Natural killer cell (primary cell): ENCODE results near the gene SESN1. TPM values are rescaled to one million over a fixed set of nuclear protein-coding genes. Genes with fewer than 3 reads are reported as not detected.

Experiments
- ATAC-seq, 3 donors: fragments of 150-1000 bp in 2 of 3; fragments of 200-7000 bp in 1 of 3; cut with Tn5 transposase; 1 replicate in 1 of 3; 2 replicates in 2 of 3; pipeline ENCODE4 v1.10.0; 2021; ENCODE audit warnings: mild to moderate bottlenecking in 2 of 3, moderate library complexity in 2 of 3
- DNase-seq, 2 donors: peaks; one replicate each; pipeline versions ENCODE4 v3.0.0 to v3.0.0-alpha.2; 2013 to 2021; ENCODE audit warnings: mixed read lengths in 1 of 2
- H3K27ac ChIP-seq: one replicate; pipeline ENCODE4 v1.5.1; 2013; ENCODE audit warnings: mild to moderate bottlenecking, low read length
- H3K27me3 ChIP-seq: one replicate; pipeline ENCODE4 v1.6.1; 2013; ENCODE audit warnings: low read length; ENCODE audit not compliant: control insufficient read depth, insufficient read depth
- H3K36me3 ChIP-seq: one replicate; pipeline ENCODE4 v1.6.1; 2013; ENCODE audit warnings: low read length; ENCODE audit not compliant: control insufficient read depth, insufficient read depth
- H3K4me1 ChIP-seq: one replicate; pipeline ENCODE4 v1.6.1; 2013; ENCODE audit warnings: low read length; ENCODE audit not compliant: control insufficient read depth, insufficient read depth
- H3K4me3 ChIP-seq: one replicate; pipeline ENCODE4 v1.5.1; 2013; ENCODE audit warnings: low read length
- H3K9me3 ChIP-seq: one replicate; pipeline ENCODE4 v1.6.1; 2013; ENCODE audit warnings: low read length; ENCODE audit not compliant: control insufficient read depth, insufficient read depth
- H3K27ac Mint-ChIP-seq, 2 donors: one replicate each; pipeline ENCODE4 v1.8.0; 2022; ENCODE audit warnings: mild to moderate bottlenecking in 2 of 2, mixed read lengths in 2 of 2, moderate library complexity in 1 of 2
- H3K27me3 Mint-ChIP-seq, 2 donors: one replicate each; pipeline ENCODE4 v1.8.0; 2022; ENCODE audit warnings: low read depth in 2 of 2, mixed read lengths in 2 of 2
- H3K36me3 Mint-ChIP-seq: one replicate; pipeline ENCODE4 v1.8.0; 2022; ENCODE audit warnings: mixed read lengths
- H3K4me1 Mint-ChIP-seq, 2 donors: one replicate each; pipeline ENCODE4 v1.8.0; 2022; ENCODE audit warnings: mixed read lengths in 2 of 2
- H3K4me3 Mint-ChIP-seq: one replicate; pipeline ENCODE4 v1.8.0; 2022; ENCODE audit warnings: mild to moderate bottlenecking, moderate library complexity, mixed read lengths
- H3K9me3 Mint-ChIP-seq, 2 donors: one replicate each; pipeline ENCODE4 v1.8.0; 2022; ENCODE audit warnings: mixed read lengths in 2 of 2
- WGBS: methylation state at CpG from one replicate; pipeline ENCODE4 v1.1.7; 2013; ENCODE audit warnings: missing lambda C conversion rate; ENCODE audit not compliant: insufficient coverage; 5-methylcytosine and 5-hydroxymethylcytosine counted together
- intact Hi-C: fragments of 100-400 bp; cut with micrococcal nuclease; formaldehyde crosslinking; loops from one replicate; pipeline ENCODE4 v1.14.2; 2022
- total RNA-seq, 4 donors: library from RNA; stranded (reverse); fragments of 120-200 nt in 1 of 4; gene quantifications; one replicate each; pipeline versions ENCODE4 v1.2.3 to v1.2.4, GENCODE V29; 2013 to 2022
- TF ChIP-seq, protein P1 (sequence below): fragments of 200-600 bp; IDR thresholded peaks from one replicate; pipeline ENCODE4 v1.8.0; 2022; ENCODE audit warnings: antibody characterized with exemption

The SESN1 gene
- total RNA-seq, 3 donors from 2014 or later (not counting 1 experiment from before 2014, with no cell fraction given), result 52.9 to 106 (median 68.9) TPM

DNA sequence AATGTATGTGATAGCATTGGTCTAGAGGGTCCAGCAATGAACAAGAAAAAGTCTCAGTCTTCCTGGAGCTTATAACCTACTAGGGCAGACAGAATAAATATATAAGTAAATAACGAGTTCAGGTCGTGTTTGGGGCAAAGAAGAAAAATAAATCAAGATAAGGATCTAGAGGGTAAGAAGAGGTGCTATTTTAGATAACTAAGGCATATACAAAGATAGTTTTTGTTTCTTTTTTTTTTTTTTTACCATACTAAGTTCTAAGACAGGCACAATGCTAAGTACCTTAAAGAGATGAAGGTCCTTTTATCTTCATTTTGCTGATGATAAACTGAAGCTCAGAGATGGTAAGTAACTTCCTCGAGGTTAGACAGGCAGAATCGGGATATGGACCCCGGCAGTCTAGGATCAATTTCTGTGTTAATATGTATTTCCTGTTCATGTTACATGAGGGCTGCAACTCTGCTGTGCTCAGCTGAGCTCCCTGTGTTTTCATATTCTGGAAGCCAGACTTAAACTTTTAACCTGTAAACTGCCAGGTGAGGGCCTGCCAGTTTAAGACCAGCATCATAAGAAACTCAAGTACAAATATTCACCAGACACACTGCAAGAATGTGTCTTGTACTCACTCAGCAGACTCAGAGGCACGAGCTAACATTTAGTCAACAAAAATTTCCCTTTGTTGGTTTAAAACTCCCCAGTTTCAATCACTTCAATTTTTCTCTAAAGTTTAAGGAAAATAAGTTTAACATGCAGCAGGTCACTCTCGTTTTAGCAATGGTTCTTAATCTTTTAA is 23.3 kb downstream of the SESN1 start:
- peak in 2 of 3 donors; percentile 20 to 32 for ATAC-seq
- Mint-ChIP-seq H3K27ac (peak overlapping the region; percentile 82 to 89), H3K4me3 (peak overlapping the region; percentile 83), H3K4me1 (peaks cover 32 to 45% of the 10 kb centered on the region in 2 donors), H3K36me3 (no peaks in the 10 kb centered on the region), H3K27me3 (no peaks in the 10 kb centered on the region), H3K9me3 (no peaks in the 10 kb centered on the region)
- DNase-seq, result peak in 1 of 2 donors; percentile 46
- H3K27ac ChIP-seq, result peak overlapping the region; percentile 41
- H3K4me3 ChIP-seq, result peak overlapping the region; percentile 17
- H3K36me3 ChIP-seq, result no peaks in the 10 kb centered on the region
- no peaks in the 10 kb centered on the region for H3K27me3 ChIP-seq
- 31% methylated on average over 5 of the region's 7 CpGs for WGBS
- intact Hi-C loops, result loop anchor here (5.0 kb wide), 3 partner anchors 34 to 289 kb away; no protein-coding TSS in a partner anchor
- TF ChIP-seq, protein P1, sequence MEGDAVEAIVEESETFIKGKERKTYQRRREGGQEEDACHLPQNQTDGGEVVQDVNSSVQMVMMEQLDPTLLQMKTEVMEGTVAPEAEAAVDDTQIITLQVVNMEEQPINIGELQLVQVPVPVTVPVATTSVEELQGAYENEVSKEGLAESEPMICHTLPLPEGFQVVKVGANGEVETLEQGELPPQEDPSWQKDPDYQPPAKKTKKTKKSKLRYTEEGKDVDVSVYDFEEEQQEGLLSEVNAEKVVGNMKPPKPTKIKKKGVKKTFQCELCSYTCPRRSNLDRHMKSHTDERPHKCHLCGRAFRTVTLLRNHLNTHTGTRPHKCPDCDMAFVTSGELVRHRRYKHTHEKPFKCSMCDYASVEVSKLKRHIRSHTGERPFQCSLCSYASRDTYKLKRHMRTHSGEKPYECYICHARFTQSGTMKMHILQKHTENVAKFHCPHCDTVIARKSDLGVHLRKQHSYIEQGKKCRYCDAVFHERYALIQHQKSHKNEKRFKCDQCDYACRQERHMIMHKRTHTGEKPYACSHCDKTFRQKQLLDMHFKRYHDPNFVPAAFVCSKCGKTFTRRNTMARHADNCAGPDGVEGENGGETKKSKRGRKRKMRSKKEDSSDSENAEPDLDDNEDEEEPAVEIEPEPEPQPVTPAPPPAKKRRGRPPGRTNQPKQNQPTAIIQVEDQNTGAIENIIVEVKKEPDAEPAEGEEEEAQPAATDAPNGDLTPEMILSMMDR, result no peak
- H3K4me1 ChIP-seq, result peaks cover 13% of the 10 kb centered on the region
- no peaks in the 10 kb centered on the region for H3K9me3 ChIP-seq

DNA sequence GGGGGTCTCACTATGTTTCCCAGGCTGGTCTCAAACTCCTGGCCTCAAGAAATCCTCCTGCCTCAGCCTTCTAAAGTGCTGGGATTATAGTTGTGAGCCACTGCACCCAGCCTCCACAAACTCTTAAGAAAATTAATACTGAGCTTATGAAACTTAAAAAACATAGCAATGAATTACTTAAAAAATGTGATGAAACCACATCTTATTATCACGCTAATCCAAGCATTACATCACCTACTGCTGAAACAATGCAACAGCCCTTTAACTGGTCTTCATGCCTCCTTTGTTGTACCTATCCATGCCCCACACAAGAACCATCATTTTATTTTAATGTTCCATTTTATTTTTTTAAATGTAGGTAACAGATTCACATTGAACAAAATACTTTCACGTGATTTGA is 24.9 kb downstream of the SESN1 start:
- H3K4me1 Mint-ChIP-seq, result peaks cover 28 to 40% of the 10 kb centered on the region in 2 donors

DNA sequence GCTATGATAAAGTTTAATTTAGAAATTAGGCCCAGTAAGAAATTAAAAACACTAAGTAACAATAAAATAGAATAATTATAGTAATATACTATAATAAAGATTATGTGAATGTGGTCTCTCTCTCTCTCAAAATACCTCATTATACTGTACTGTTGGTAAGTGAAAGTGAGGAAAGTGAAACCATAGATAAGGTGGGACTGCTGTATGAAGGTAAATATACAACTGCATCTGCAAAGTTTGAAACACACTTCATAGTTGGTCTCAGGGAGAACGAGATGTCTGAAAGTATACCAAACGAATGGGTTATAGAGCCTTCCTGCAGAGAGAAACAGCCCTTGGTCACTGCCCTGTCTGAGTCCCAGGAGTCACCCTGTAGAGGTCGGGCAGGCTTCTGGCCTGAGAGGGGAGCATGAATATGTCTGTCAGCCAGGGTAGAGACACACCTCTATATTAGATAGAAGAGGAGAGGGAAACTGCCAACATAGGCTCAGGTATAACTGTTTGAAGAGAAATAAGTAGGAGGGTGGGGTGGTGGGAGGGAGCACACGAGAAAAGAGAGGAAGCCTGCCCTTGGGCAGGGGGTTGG is 31.8 kb downstream of the SESN1 start:
- TF ChIP-seq, protein P1, result no peak
- intact Hi-C loops, result no loop called here
- Histone ChIP-seq H3K9me3 (no peaks in the 10 kb centered on the region), H3K4me3 (no peak overlapping the region), H3K36me3 (no peaks in the 10 kb centered on the region), H3K27me3 (no peaks in the 10 kb centered on the region), H3K4me1 (peaks cover 13% of the 10 kb centered on the region), H3K27ac (no peak overlapping the region)
- peak overlapping the region; percentile 2 to 47 for H3K27ac Mint-ChIP-seq
- ATAC-seq, result no peak
- H3K36me3 Mint-ChIP-seq, result no peaks in the 10 kb centered on the region
- H3K4me1 Mint-ChIP-seq, result peaks cover 44 to 46% of the 10 kb centered on the region in 2 donors
- 79% methylated on average over 4 of the region's 4 CpGs for WGBS
- H3K4me3 Mint-ChIP-seq, result no peak overlapping the region
- H3K9me3 Mint-ChIP-seq, result no peaks in the 10 kb centered on the region
- no peaks in the 10 kb centered on the region for H3K27me3 Mint-ChIP-seq
- peak in 1 of 2 donors; percentile 23 for DNase-seq

More for the DNA sequence above, 24.9 kb downstream of the SESN1 start:
- Mint-ChIP-seq H3K27ac (peak overlapping the region; percentile 37 to 89), H3K36me3 (no peaks in the 10 kb centered on the region), H3K4me3 (no peak overlapping the region), H3K9me3 (no peaks in the 10 kb centered on the region), H3K27me3 (no peaks in the 10 kb centered on the region)
- peak; percentile 52 to 61 (median 54) for ATAC-seq
- H3K36me3 ChIP-seq, result no peaks in the 10 kb centered on the region
- H3K4me1 ChIP-seq, result peaks cover 13% of the 10 kb centered on the region
- TF ChIP-seq, protein P1, result no peak
- H3K9me3 ChIP-seq, result no peaks in the 10 kb centered on the region
- DNase-seq, result no peak
- H3K27me3 ChIP-seq, result no peaks in the 10 kb centered on the region
- H3K4me3 ChIP-seq, result no peak overlapping the region
- 45% methylated on average over 1 of the region's 2 CpGs for whole genome bisulfite sequencing
- intact Hi-C loops, result loop anchor here (5.0 kb wide), 3 partner anchors 32 to 287 kb away; no protein-coding TSS in a partner anchor
- H3K27ac ChIP-seq, result peak overlapping the region; percentile 35
